ENCODE results near the gene CILP. TPM values are rescaled to one million over a fixed set of nuclear protein-coding genes. Genes with fewer than 3 reads are reported as not detected.

Gene CILP
- total RNA-seq, 2 donors from 2014 or later, result 0.82 to 27.8 TPM

- intact Hi-C loops (cut with DNase I), result no loop called here
- Histone ChIP-seq H3K4me1 (replicated peaks) (no peaks in the 10 kb centered on the region), H3K9me3 (no peaks in the 10 kb centered on the region), H3K4me3 (no peak overlapping the region), H3K27me3 (replicated peaks; ENCODE audit: insufficient read depth) (no peaks in the 10 kb centered on the region), H3K27ac (no peak overlapping the region), H3K36me3 (no peaks in the 10 kb centered on the region)
- TF ChIP-seq CTCF (IDR thresholded peaks at IDR 0.05) (no peak), POLR2A (IDR thresholded peaks at IDR 0.05) (no peak), POLR2AphosphoS5 (IDR thresholded peaks at IDR 0.05) (no peak)
- no peak for DNase-seq (ENCODE audit: low spot score)
- WGBS, result 80% methylated on average over 9 of the region's 9 CpGs
Observed at GRCh38 chr15:65248511-65249255, 37.4 kb upstream of the CILP start.

DNA sequence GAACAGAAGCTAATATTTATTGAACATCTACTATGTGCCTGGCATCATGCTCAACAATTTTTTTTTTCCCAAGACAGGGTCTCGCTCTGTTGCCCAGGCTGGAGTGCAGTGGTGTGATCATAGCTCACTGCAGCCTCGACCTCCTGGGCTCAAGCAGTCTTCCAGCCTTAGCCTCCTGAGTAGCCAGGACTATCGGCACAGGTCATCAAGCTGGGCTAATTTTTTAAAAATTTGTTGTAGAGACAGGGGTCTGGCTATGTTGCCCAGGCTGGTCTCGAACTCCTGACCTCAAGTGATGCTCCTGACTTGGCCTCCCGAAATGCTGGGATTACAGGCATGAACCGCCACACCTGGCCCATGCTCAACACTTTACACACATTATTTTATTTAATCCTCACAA lies 35.7 kb upstream of the CILP start:
- H3K4me1 ChIP-seq (replicated peaks), result no peaks in the 10 kb centered on the region
- no peak overlapping the region for H3K27ac ChIP-seq

DNA sequence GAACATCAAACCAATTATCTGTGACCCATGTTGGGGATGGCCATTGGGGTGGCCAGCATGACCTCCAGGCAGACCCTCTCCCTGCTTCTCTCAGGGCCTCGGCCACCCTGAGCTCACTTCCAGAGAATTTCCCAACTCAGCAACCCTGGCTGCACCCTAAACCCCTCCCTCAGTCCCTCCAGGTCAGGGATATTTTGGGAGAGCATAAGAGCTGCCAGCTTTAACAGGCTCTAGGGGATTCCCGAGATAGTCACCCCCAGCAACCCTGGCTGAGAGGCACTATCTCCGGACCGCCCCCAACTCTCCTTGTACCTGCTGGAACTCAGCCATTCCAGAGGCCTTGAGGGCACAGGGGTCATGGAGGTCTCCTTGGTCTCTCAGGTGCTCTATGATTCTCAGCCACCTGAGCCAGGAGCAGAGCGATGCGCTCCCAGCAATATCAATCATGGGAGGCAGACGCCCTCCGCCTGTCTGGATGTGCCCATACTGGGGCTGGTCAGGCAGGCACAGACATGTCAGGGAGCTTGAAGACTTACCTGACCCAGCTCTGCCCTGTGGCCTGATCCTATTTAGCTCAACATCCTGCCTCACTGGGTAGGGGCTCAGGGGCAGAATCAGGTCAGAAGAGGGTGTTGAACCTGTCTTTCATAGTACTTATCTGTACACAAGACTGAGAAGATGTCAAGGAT lies 34.9 kb upstream of the CILP start:
- Histone ChIP-seq H3K4me1 (replicated peaks) (no peaks in the 10 kb centered on the region), H3K36me3 (no peaks in the 10 kb centered on the region), H3K27me3 (replicated peaks; ENCODE audit: insufficient read depth) (no peaks in the 10 kb centered on the region), H3K27ac (no peak overlapping the region), H3K9me3 (no peaks in the 10 kb centered on the region), H3K4me3 (no peak overlapping the region)
- intact Hi-C loops (cut with DNase I), result no loop called here
- TF ChIP-seq CTCF (IDR thresholded peaks at IDR 0.05), result no peak
- no peak for TF ChIP-seq POLR2AphosphoS5 (IDR thresholded peaks at IDR 0.05)
- no peak for TF ChIP-seq POLR2A (IDR thresholded peaks at IDR 0.05)
- 42% methylated on average over 8 of the region's 8 CpGs for WGBS
- DNase-seq (ENCODE audit: low spot score), result no peak

More for the DNA sequence above, 35.7 kb upstream of the CILP start:
- 98% methylated on average over 6 of the region's 6 CpGs for WGBS
- Histone ChIP-seq H3K27me3 (replicated peaks; ENCODE audit: insufficient read depth) (no peaks in the 10 kb centered on the region), H3K9me3 (no peaks in the 10 kb centered on the region), H3K36me3 (no peaks in the 10 kb centered on the region), H3K4me3 (no peak overlapping the region)
- intact Hi-C loops (cut with DNase I), result no loop called here
- TF ChIP-seq POLR2AphosphoS5 (IDR thresholded peaks at IDR 0.05), result no peak
- no peak for TF ChIP-seq CTCF (IDR thresholded peaks at IDR 0.05)
- TF ChIP-seq POLR2A (IDR thresholded peaks at IDR 0.05), result no peak
- DNase-seq (ENCODE audit: low spot score), result no peak

DNA sequence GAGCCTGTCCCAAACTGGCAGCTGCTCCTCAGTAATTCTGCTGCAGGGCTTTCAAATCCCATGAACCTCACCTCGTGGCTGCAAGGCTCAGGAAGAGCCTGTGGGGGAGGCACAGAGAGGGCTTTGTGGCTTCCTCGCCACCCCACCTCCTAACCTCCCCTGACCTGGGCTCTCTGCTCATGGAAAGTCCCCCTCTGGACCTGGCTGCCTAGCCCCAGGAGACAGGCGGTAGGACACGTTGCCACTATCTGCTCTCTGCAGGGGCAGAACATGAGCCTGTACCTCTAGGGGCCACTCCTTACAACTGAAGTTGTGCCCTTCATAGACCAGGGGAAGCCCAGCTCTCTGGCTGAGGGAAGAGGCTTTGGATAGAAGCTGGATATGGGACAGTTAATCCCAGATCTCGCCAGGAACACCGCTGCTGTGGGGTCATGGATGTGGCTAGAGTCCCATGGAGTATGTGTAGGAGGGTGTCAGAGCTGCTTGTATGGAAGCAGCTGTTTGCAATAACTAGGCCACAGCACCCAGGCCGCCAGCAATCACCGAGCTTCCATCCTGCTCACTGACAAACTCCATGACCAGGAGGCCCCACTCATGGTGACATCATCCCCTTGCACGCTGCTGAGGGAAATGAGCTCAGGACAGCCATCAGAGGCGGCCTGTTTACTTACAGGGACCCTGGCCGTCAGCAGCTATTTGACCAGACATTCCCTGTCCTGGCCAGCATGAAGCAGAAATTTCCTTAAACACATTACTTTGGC lies 34.0 kb upstream of the CILP start:
- Histone ChIP-seq H3K36me3 (no peaks in the 10 kb centered on the region), H3K27ac (no peak overlapping the region), H3K4me1 (replicated peaks) (no peaks in the 10 kb centered on the region), H3K27me3 (replicated peaks; ENCODE audit: insufficient read depth) (no peaks in the 10 kb centered on the region), H3K4me3 (no peak overlapping the region), H3K9me3 (no peaks in the 10 kb centered on the region)
- intact Hi-C loops (cut with DNase I), result no loop called here
- WGBS, result 85% methylated on average over 11 of the region's 11 CpGs
- TF ChIP-seq POLR2AphosphoS5 (IDR thresholded peaks at IDR 0.05) (no peak), POLR2A (IDR thresholded peaks at IDR 0.05) (no peak), CTCF (IDR thresholded peaks at IDR 0.05) (no peak)
- no peak for DNase-seq (ENCODE audit: low spot score)

All from prostate gland (tissue), 2 donors.